Caki2 (cell line): ENCODE data around the gene TMEM37. TPM values are rescaled to one million over a fixed set of nuclear protein-coding genes. Genes with fewer than 3 reads are reported as not detected.

Experiments used
- DNase-seq: peaks from one replicate; pipeline ENCODE4 v3.0.0-alpha.2; 2015; ENCODE audit warnings: low read depth
- in situ Hi-C: cut with HindIII; loops from 2 replicates; pipeline ENCODE4 v1.10.0; 2016; ENCODE audit warnings: low sequenced_read_pairs, low pct_unique_long_range_greater_than_20kb, mixed read lengths
- total RNA-seq: library from RNA; depleted of rRNA; stranded (reverse); fragments of >200 nt; shearing (Covaris generic); gene quantifications from 2 replicates; pipeline ENCODE4 v1.2.3, GENCODE V29; 2014; ENCODE audit warnings: low replicate concordance

TMEM37 gene
- total RNA-seq, 1 experiment from 2014 or later = 0.10 TPM

- in situ Hi-C loops = no loop called here
- DNase-seq = no peak
Observed at GRCh38 chr2:119441376-119442225, 9.9 kb downstream of the TMEM37 start.

- DNase-seq = no peak
- in situ Hi-C loops = no loop called here
Observed at GRCh38 chr2:119442226-119442619, 10.6 kb downstream of the TMEM37 start.

GRCh38 chr2:119442850-119443249 lies 11.2 kb downstream of the TMEM37 start:
- in situ Hi-C loops = no loop called here
- no peak for DNase-seq

GRCh38 chr2:119446037-119446436 lies 14.4 kb downstream of the TMEM37 start:
- in situ Hi-C loops = no loop called here
- no peak for DNase-seq

- DNase-seq = no peak
- in situ Hi-C loops = no loop called here
Observed at GRCh38 chr2:119448427-119449141, 16.9 kb downstream of the TMEM37 start.

- in situ Hi-C loops = no loop called here
- no peak for DNase-seq
Observed at GRCh38 chr2:119449521-119449920, 17.9 kb downstream of the TMEM37 start.

- no peak for DNase-seq
- in situ Hi-C loops = no loop called here
Observed at GRCh38 chr2:119451336-119452050, 19.8 kb downstream of the TMEM37 start.

GRCh38 chr2:119453972-119454593 lies 22.4 kb downstream of the TMEM37 start:
- in situ Hi-C loops = no loop called here

GRCh38 chr2:119455066-119455718 lies 23.5 kb downstream of the TMEM37 start:
- no peak for DNase-seq
- in situ Hi-C loops = no loop called here

More at GRCh38 chr2:119453972-119454593, 22.4 kb downstream of the TMEM37 start:
- DNase-seq = no peak

- no peak for DNase-seq
- in situ Hi-C loops = no loop called here
Observed at GRCh38 chr2:119460076-119460475, 28.4 kb downstream of the TMEM37 start.

- DNase-seq = no peak
- in situ Hi-C loops = no loop called here
Observed at GRCh38 chr2:119461811-119462210, 30.2 kb downstream of the TMEM37 start.

- DNase-seq = no peak
- in situ Hi-C loops = no loop called here
Observed at GRCh38 chr2:119462574-119462973, 30.9 kb downstream of the TMEM37 start.

GRCh38 chr2:119463136-119463535 lies 31.5 kb downstream of the TMEM37 start:
- in situ Hi-C loops = no loop called here
- DNase-seq = no peak

- DNase-seq = no peak
- in situ Hi-C loops = no loop called here
Observed at GRCh38 chr2:119463990-119464389, 32.3 kb downstream of the TMEM37 start.

- in situ Hi-C loops = no loop called here
- no peak for DNase-seq
Observed at GRCh38 chr2:119464981-119465380, 33.3 kb downstream of the TMEM37 start.

- in situ Hi-C loops = no loop called here
- DNase-seq = no peak
Observed at GRCh38 chr2:119465687-119466086, 34.0 kb downstream of the TMEM37 start.

GRCh38 chr2:119466373-119466772 lies 34.7 kb downstream of the TMEM37 start:
- in situ Hi-C loops = no loop called here
- DNase-seq = no peak
